Measurements from ENCODE around the gene CYLD. TPM values are rescaled to one million over a fixed set of nuclear protein-coding genes. Genes with fewer than 3 reads are reported as not detected.

The CYLD gene
- total RNA-seq, 1 donor = 61.9 TPM

GRCh38 chr16:50831751-50832150, 89.9 kb downstream of the CYLD start:
- no peak for TF ChIP-seq CTCF (IDR thresholded peaks at IDR 0.05; ENCODE audit: extremely low read depth, low read depth, low read length)

GRCh38 chr16:50833929-50834328, 92.0 kb downstream of the CYLD start:
- H4K20me1 ChIP-seq (ENCODE audit: insufficient read depth, low read length) = no peaks in the 10 kb centered on the region
- no peak overlapping the region for H3K4me2 ChIP-seq (ENCODE audit: insufficient read depth, low read length)
- no peak for TF ChIP-seq CTCF (IDR thresholded peaks at IDR 0.05; ENCODE audit: extremely low read depth, low read depth, low read length)
- H3K36me3 ChIP-seq (ENCODE audit: insufficient read depth, low read length) = no peaks in the 10 kb centered on the region
- no peaks in the 10 kb centered on the region for H3K79me2 ChIP-seq (ENCODE audit: insufficient read depth, low read length)
- no peak overlapping the region for H3K4me3 ChIP-seq (ENCODE audit: insufficient read depth, low read length)
- H3K9me3 ChIP-seq (ENCODE audit: low read depth, low read length) = no peaks in the 10 kb centered on the region
- no peak overlapping the region for H2AFZ ChIP-seq (ENCODE audit: low read length)
- H3K4me1 ChIP-seq (ENCODE audit: insufficient read depth, low read length) = no peaks in the 10 kb centered on the region
- H3K27ac ChIP-seq (ENCODE audit: low read depth, low read length) = no peak overlapping the region
- DNase-seq (ENCODE audit: insufficient read length, low spot score, missing footprints) = no peak
- H3K27me3 ChIP-seq (ENCODE audit: insufficient read depth, low read length) = no peaks in the 10 kb centered on the region

More at GRCh38 chr16:50831751-50832150, 89.9 kb downstream of the CYLD start:
- Histone ChIP-seq H2AFZ (ENCODE audit: low read length) (no peak overlapping the region), H3K4me3 (ENCODE audit: insufficient read depth, low read length) (no peak overlapping the region), H3K27ac (ENCODE audit: low read depth, low read length) (no peak overlapping the region), H3K79me2 (ENCODE audit: insufficient read depth, low read length) (no peaks in the 10 kb centered on the region), H3K9me3 (ENCODE audit: low read depth, low read length) (no peaks in the 10 kb centered on the region), H3K27me3 (ENCODE audit: insufficient read depth, low read length) (no peaks in the 10 kb centered on the region), H4K20me1 (ENCODE audit: insufficient read depth, low read length) (no peaks in the 10 kb centered on the region), H3K4me1 (ENCODE audit: insufficient read depth, low read length) (no peaks in the 10 kb centered on the region), H3K36me3 (ENCODE audit: insufficient read depth, low read length) (no peaks in the 10 kb centered on the region), H3K4me2 (ENCODE audit: insufficient read depth, low read length) (no peak overlapping the region)
- DNase-seq (ENCODE audit: insufficient read length, low spot score, missing footprints) = no peak

- H3K4me3 ChIP-seq (ENCODE audit: insufficient read depth, low read length) = no peak overlapping the region
- no peaks in the 10 kb centered on the region for H3K36me3 ChIP-seq (ENCODE audit: insufficient read depth, low read length)
- no peak overlapping the region for H3K4me2 ChIP-seq (ENCODE audit: insufficient read depth, low read length)
- no peaks in the 10 kb centered on the region for H3K27me3 ChIP-seq (ENCODE audit: insufficient read depth, low read length)
- TF ChIP-seq CTCF (IDR thresholded peaks at IDR 0.05; ENCODE audit: extremely low read depth, low read depth, low read length) = no peak
- no peaks in the 10 kb centered on the region for H3K4me1 ChIP-seq (ENCODE audit: insufficient read depth, low read length)
- no peak overlapping the region for H2AFZ ChIP-seq (ENCODE audit: low read length)
- H4K20me1 ChIP-seq (ENCODE audit: insufficient read depth, low read length) = no peaks in the 10 kb centered on the region
- no peaks in the 10 kb centered on the region for H3K79me2 ChIP-seq (ENCODE audit: insufficient read depth, low read length)
- H3K9me3 ChIP-seq (ENCODE audit: low read depth, low read length) = no peaks in the 10 kb centered on the region
- H3K27ac ChIP-seq (ENCODE audit: low read depth, low read length) = no peak overlapping the region
- no peak for DNase-seq (ENCODE audit: insufficient read length, low spot score, missing footprints)
Measured at GRCh38 chr16:50834701-50835100, 92.8 kb downstream of the CYLD start.

GRCh38 chr16:50835358-50836060, 93.6 kb downstream of the CYLD start:
- Histone ChIP-seq H4K20me1 (ENCODE audit: insufficient read depth, low read length) (no peaks in the 10 kb centered on the region), H3K4me3 (ENCODE audit: insufficient read depth, low read length) (no peak overlapping the region), H3K27me3 (ENCODE audit: insufficient read depth, low read length) (no peaks in the 10 kb centered on the region), H3K9me3 (ENCODE audit: low read depth, low read length) (no peaks in the 10 kb centered on the region), H3K27ac (ENCODE audit: low read depth, low read length) (no peak overlapping the region), H3K4me1 (ENCODE audit: insufficient read depth, low read length) (no peaks in the 10 kb centered on the region), H3K36me3 (ENCODE audit: insufficient read depth, low read length) (no peaks in the 10 kb centered on the region), H3K79me2 (ENCODE audit: insufficient read depth, low read length) (no peaks in the 10 kb centered on the region), H2AFZ (ENCODE audit: low read length) (no peak overlapping the region), H3K4me2 (ENCODE audit: insufficient read depth, low read length) (no peak overlapping the region)
- no peak for TF ChIP-seq CTCF (IDR thresholded peaks at IDR 0.05; ENCODE audit: extremely low read depth, low read depth, low read length)
- no peak for DNase-seq (ENCODE audit: insufficient read length, low spot score, missing footprints)

All from osteoblast (primary cell).